GM12875 (cell line): ENCODE results near the gene CROCC2.

Experiments used
- H3K4me3 ChIP-seq: one replicate; pipeline ENCODE4 v1.5.1; 2011; ENCODE audit warnings: low read depth, low read length, control low read depth
- TF ChIP-seq, protein P1 (sequence below): IDR thresholded peaks from 2 replicates; pipeline ENCODE4 v1.5.1; 2011; ENCODE audit warnings: low read depth, mild to moderate bottlenecking, control low read depth, inconsistent platforms, low read length, moderate library complexity, borderline replicate concordance; ENCODE audit not compliant: insufficient read depth

Gene CROCC2

DNA sequence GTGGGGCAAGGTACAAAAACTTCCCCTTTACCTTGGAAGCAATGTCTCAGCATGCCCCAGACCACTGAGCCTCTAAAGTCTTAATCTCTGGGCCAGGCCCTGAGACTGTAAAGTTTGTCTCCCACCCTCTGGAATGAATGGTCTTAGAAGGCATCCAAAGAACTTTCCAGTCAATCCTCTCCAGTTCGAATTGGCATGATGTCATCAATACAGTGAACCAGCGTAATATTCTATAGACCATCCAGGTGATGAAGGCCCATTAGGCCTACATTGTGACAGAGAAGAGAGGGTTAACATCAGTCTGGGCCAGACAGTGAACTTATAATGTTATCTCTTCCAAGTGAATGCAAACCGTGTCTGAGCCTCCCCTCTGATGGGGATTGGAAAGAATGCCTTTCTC lies 21.4 kb upstream of the CROCC2 start:
- TF ChIP-seq, protein P1, sequence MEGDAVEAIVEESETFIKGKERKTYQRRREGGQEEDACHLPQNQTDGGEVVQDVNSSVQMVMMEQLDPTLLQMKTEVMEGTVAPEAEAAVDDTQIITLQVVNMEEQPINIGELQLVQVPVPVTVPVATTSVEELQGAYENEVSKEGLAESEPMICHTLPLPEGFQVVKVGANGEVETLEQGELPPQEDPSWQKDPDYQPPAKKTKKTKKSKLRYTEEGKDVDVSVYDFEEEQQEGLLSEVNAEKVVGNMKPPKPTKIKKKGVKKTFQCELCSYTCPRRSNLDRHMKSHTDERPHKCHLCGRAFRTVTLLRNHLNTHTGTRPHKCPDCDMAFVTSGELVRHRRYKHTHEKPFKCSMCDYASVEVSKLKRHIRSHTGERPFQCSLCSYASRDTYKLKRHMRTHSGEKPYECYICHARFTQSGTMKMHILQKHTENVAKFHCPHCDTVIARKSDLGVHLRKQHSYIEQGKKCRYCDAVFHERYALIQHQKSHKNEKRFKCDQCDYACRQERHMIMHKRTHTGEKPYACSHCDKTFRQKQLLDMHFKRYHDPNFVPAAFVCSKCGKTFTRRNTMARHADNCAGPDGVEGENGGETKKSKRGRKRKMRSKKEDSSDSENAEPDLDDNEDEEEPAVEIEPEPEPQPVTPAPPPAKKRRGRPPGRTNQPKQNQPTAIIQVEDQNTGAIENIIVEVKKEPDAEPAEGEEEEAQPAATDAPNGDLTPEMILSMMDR = no peak

DNA sequence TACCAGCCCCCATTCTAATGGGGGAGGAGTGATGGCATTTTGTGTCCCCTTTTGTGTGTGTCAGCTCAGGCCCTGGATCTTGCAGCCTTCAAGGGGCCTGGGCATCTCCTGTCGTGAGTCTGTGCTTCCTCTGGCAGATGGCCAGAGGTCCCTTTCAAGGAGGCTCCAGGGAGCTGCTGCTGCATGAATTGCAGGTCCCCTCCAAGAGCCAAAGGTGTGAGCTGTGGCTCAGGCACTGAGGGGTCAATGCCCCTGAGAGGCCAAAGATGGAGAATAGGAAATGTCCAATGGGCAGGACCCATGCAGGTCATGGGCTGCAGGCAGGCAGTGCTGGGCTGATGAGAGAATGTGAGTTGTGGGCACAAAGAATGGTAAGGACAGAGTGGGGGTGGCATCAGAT lies 20.6 kb upstream of the CROCC2 start:
- no peak overlapping the region for H3K4me3 ChIP-seq
- TF ChIP-seq, protein P1 = no peak

More for the DNA sequence above, 21.4 kb upstream of the CROCC2 start:
- no peak overlapping the region for H3K4me3 ChIP-seq

DNA sequence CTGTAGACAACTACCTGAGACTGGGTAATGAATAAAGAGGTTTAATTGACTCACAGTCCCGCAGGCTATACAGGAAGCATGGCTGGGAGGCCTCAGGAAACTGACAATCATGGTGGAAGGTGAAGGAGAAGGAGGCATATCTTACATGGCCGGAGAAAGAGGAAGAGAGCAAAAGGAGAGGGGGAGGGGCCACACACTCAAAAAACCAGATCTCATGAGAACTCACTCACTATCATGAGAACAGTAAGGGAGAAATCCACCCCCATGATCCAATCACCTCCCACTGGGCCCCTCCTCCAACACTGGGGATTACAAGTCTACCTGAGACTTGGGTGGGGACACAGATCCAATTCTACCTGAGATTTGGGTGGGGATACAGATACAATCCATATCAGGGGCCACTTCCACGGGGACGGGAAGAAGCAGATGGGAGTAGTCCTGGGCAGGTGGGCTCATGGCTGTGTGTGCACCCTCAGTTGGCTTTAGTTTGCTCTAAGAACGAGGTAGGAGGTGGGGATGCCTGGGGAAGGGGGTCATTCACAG lies 20.0 kb upstream of the CROCC2 start:
- TF ChIP-seq, protein P1 = no peak

DNA sequence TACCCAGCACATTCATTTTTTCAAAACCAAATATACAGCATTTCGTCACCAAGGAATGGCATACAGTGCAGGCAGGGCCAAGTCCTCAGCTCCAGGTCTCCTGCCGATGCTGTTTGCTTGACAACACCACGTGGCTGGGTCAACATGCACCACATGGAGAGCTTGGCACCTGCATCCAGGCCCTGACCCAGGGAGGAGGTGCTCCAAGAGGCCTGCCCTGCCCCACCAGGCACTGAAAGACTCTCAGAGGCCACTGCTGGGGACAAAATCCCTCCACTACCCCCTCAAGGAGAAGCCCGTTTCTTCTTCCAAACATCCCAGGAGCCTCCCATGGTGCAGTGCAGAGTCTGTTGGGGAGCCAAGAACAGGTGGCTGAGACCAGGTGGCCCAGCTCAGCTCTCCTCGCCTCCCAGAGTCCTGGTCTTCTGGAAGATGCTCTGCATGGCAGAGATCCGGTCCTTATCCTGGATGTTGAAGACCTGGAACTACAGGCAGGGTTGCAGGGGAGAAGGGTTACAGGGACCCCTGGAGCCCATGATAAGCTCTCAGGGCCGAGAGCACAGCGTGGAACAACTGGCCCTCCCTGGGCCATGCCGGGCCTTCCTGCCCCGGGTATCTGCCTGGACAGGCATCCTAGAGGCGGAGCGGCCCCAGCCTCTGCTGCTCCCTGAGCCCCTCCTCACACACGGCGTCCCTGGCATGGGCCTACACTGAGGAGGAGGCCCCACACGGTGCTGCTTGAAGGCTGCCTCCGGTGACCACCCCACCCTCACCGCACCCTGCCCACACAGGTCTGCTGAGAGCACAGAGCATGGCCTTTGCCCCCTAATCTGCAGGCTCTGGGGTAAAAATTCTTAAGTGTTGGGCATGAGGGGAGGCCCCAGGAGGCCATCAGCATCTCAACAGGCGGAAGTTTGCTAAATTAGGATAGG lies 19.2 kb upstream of the CROCC2 start:
- H3K4me3 ChIP-seq = no peak overlapping the region
- TF ChIP-seq, protein P1 = no peak

More for the DNA sequence above, 20.0 kb upstream of the CROCC2 start:
- H3K4me3 ChIP-seq = no peak overlapping the region

DNA sequence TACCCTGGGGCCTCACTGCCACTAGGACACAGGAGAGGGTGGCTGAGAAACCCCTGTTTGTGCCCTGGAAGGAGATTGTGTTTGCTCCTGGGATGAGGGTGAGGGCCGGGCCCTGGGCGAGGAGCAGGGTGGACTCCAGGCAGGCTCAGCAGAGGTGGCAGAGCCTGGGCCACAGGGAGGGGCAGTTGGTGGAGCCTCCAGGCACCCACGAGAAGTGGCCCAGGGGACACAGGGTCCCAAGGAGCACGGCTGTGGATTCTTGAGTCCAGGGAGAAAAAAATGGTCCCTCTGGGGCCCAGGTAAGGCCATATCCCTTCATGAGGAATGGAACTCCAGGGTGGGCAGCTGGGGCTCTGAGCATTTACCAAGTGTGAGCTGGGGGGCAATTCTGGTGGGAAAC lies 18.5 kb upstream of the CROCC2 start:
- H3K4me3 ChIP-seq = no peak overlapping the region
- TF ChIP-seq, protein P1 = no peak

DNA sequence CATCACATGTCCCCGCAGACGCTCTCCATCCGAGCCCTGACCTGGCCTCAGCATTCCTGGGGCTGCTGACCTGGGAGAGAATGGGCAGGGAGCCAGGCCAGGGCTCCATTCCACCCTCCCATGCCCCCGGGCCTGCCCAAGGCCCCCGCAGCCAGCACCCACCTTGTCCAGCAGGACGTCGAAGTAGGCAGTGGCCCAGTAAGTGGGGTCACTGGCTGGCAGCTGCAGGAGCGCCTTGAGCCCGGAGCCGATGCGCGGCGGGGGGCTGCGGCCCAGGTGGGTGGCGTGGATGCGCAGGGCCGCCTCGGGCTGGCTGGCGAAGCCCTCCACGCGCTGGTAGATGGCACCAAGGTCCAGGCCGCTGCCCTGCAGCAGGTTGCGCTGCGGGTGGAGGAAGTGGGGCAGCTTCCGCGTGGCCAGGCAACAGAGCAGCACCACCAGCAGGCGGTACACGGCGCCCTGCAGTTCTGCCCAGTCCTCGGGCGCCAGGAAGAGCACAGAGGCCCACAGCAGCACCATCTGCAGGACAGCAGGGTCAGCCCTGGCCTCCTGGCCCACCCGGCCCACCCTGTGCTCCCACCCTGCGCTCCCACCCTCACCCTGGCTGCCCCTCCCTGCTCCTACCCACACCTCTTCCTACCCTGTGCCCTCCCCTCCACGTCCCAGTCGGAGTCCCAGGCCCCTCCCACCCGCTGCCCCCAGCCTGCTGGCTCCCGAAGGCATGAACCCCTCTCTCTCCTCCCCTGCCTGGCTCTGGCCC lies 17.8 kb upstream of the CROCC2 start:
- TF ChIP-seq, protein P1 = no peak

More for the DNA sequence above, 17.8 kb upstream of the CROCC2 start:
- H3K4me3 ChIP-seq = no peak overlapping the region
